Astrocyte of the spinal cord (primary cell): ENCODE data around the gene EDEM1.
A peak's percentile ranks its signal among the peaks of the same experiment; 100 is the strongest.

Experiments used
- DNase-seq: peaks from one replicate; pipeline ENCODE4 v3.0.0; 2011; ENCODE audit warnings: low read depth, low spot score
- H3K4me3 ChIP-seq: 2 replicates; pipeline ENCODE4 v1.5.1; 2011; ENCODE audit warnings: low read depth, mild to moderate bottlenecking, low read length, moderate library complexity
- in situ Hi-C: cut with HindIII; loops from 2 replicates; pipeline ENCODE4 v1.10.0; 2017; ENCODE audit warnings: low sequenced_read_pairs
- TF ChIP-seq, protein P1 (sequence below): IDR thresholded peaks from 2 replicates; pipeline ENCODE4 v1.5.1; 2012; ENCODE audit warnings: low read depth, mild to moderate bottlenecking, low read length, inconsistent platforms

Gene EDEM1

DNA sequence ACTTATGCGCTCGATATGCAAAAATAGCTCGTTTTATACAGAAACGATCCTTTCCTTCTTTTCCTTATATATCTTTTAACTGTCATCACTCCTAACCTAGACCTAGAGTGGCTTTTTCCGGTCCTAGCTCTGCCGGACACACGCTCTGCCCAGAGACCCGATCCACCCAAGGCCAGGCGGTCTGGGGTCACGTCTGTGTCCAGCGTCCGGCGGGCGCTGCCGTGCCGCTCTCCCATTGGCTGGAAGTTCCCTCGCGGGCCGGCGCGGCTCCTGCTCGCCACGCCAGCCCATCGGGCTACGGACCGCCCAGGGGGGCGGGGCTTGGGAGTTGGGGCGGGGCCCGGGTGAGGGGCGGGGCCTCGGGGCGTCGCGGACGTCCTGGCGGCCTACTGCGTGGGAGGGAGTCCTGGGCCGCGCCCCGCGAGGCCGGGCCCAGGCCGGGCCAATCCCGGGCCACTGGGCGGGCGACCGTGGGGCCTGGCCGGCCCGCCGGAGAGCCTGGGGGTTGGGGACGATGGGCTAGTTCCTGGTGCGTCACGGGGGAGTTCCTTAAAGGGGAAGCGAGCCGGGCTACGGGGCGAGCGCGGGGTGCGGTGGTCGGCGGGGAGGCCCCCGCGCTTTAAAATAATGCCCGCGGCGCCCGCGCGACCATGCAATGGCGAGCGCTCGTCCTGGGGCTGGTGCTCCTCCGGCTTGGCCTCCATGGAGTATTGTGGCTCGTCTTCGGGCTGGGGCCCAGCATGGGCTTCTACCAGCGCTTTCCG, at the start of gene EDEM1:
Gene EDEM1, plus strand, starts transcription at position 552 of the 764 bp plus-strand sequence. Its CDS starts 99 bp downstream, at position 651.
- H3K4me3 ChIP-seq = peak within 1 kb of the TSS; percentile 88
- in situ Hi-C loops = no loop called here
- TF ChIP-seq, protein P1, sequence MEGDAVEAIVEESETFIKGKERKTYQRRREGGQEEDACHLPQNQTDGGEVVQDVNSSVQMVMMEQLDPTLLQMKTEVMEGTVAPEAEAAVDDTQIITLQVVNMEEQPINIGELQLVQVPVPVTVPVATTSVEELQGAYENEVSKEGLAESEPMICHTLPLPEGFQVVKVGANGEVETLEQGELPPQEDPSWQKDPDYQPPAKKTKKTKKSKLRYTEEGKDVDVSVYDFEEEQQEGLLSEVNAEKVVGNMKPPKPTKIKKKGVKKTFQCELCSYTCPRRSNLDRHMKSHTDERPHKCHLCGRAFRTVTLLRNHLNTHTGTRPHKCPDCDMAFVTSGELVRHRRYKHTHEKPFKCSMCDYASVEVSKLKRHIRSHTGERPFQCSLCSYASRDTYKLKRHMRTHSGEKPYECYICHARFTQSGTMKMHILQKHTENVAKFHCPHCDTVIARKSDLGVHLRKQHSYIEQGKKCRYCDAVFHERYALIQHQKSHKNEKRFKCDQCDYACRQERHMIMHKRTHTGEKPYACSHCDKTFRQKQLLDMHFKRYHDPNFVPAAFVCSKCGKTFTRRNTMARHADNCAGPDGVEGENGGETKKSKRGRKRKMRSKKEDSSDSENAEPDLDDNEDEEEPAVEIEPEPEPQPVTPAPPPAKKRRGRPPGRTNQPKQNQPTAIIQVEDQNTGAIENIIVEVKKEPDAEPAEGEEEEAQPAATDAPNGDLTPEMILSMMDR = no peak
- DNase-seq = peak; percentile 96

DNA sequence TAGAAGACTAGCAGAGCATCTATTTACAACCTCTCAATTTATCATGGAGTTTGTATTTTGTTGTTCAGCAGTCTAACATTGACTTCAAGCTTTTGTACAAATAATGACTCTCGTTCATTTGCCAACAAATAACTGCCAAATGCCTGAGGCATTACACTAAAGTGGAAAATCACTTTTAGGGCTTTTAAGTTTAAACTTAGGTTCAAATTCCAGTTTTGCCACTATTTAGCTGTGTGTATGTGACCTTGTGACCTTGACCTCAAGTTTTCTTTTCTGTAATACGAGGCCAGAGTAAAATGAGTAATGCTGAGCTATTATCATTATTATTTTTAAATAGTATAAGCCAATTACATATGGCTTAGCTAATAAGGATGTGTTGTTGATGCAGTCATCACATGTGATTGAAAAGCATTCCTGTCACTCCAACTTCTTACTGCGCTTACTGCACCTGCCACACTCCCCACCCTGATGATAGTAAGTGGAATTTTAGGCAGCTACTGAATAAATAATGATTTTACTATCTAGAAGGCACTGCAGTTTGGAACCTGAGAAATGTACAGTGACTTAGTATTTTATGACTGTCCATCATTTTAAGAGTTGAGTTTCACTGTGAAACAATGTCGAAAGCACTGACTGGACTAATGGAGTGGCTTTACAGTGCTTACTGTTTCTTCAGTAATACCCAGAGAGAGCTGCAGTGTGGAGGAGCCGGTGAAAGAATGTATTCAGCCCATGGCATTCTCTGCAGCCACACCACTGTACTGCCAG, 49.1 kb upstream of the EDEM1 start:
- no peak overlapping the region for H3K4me3 ChIP-seq
- TF ChIP-seq, protein P1 = no peak
- in situ Hi-C loops = no loop called here
- peak; percentile 38 for DNase-seq

DNA sequence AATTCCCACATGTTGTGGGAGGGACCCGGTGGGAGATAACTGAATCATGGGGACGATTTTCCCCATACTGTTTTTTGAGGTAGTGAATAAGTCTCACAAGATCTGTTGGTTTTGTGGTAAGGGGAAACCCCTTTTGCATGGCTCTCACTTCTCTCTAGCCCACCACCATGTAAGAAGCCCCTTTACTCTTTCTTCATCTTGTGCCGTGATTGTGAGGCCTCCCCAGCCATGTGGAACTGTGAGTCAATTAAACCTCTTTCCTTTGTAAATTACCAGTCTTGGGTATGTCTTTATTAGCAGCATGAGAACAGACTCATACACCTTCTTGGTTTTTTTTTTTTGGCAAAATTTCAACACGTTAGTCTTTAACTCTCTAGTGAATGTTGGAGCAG, 47.3 kb upstream of the EDEM1 start:
- in situ Hi-C loops = no loop called here

DNA sequence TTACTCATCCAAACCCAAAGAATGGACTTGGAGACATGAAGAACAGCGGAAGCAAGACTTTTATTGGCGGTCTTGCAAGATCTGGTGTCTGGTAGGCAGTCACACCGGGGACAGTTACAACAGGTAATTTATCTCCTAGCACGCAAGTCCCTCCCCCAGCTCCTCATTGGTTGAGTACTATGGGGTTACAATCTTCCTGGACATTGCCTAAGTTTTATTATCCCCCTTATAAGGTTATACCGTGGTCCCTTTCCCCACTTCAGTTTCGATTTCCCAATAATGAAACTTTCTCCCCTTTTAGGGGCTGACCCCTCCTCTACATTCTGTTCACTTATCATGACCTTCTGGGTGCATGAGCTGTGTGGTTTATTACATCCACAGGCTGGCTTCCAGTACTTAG, 46.7 kb upstream of the EDEM1 start:
- in situ Hi-C loops = no loop called here
- no peak for DNase-seq
- H3K4me3 ChIP-seq = no peak overlapping the region
- TF ChIP-seq, protein P1 = no peak

More for the DNA sequence above, 47.3 kb upstream of the EDEM1 start:
- TF ChIP-seq, protein P1 = no peak
- DNase-seq = no peak
- no peak overlapping the region for H3K4me3 ChIP-seq

DNA sequence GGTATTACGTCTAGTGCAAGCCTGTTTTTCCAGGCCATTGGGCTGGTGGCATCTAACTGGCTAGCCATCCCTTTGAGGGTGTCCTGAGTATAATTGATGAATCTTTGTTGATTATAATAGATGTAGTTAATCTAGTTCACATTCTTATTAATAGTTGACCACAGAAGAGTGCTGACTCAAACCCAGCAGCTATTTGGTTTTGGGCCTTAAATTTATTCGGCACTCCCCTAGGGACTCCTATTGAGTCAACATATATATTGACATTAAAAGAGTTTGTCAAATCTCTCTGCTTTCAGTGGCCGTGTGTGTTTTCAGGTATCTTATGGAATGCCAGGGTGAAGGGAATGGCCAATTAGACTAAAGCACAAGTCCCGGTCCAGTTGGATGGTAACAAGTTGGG, 45.7 kb upstream of the EDEM1 start:
- TF ChIP-seq, protein P1 = no peak
- DNase-seq = no peak

DNA sequence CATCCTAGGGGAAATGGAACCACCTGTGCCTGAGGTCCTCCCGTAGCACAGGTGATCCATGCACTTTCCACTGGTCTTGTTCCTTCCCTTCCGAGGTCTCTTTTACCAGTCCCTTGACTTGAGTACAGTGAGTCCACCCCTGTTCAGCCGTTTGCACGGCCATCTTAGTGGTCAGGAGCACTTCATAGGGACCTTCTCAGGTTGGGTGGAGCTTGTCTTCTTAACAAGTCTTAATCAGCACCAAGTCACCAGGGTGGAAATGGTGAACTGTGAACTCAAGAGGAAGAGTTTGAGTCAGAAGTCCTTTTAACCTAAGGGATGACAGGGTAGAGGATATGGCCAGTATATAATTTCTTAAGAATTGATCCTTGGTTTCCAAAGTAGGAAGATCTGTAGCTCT, 44.0 kb upstream of the EDEM1 start:
- no peak for DNase-seq
- in situ Hi-C loops = no loop called here
- TF ChIP-seq, protein P1 = no peak

More for the DNA sequence above, 45.7 kb upstream of the EDEM1 start:
- in situ Hi-C loops = no loop called here
- H3K4me3 ChIP-seq = no peak overlapping the region

More for the DNA sequence above, 44.0 kb upstream of the EDEM1 start:
- H3K4me3 ChIP-seq = no peak overlapping the region
